ENCODE data around the gene ZKSCAN3.
"Not testable (repeated sequence)": the region's sequence is repeated elsewhere in the genome, so short reads cannot be mapped to it uniquely, and the experiment has no call there.

The ZKSCAN3 gene

DNA sequence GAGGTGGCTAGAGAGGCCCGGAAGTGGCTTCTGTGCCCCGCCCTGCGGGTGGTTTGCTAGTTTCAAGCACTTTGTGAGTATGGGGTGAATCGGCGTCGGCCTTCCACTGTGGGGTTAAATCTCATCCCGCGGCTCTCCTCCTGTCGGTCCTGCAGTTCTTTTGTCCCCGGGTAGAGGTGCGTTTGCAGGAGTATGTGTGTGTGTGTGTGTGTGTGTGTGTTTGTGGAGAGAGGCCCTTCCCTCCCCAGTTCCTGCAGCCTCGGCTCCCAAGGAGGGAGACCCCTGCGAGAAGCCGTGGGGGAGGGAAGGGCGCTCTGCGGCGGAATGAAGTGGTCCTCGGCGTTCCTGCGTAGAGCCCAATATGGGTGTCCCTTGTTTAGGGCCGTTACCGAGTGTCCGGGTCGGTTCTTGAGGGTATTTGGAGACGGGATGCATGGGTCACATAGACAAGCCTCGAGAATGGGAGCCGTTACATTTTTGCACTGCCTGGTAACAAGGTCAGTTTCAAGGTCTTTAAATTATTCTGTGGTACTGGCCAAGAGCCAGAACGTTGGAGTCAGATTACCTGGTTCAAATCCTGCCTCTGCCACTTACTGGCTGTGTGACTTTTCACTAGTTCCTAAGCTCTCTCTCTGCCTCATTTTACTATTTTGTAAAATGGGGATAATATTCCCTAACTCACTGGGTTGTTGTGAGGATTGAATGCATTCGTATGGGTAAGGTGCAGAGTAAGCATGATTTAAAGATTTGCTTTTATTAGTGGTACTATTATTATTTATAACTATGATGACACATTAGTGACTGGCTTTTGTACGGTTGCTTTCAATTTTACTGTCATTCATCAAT is at the start of gene ZKSCAN3:
ZKSCAN3 (plus strand) TSS at position 56 of the 846 bp plus-strand sequence. CDS start 9,640 bp downstream, outside the sequence.
- in situ Hi-C loops (cut with MboI; ENCODE audit: low sequenced_read_pairs): loop anchor here (25.0 kb wide), 3 partner anchors 213 to 1188 kb away; partner anchors contain the start of gene ZKSCAN8

DNA sequence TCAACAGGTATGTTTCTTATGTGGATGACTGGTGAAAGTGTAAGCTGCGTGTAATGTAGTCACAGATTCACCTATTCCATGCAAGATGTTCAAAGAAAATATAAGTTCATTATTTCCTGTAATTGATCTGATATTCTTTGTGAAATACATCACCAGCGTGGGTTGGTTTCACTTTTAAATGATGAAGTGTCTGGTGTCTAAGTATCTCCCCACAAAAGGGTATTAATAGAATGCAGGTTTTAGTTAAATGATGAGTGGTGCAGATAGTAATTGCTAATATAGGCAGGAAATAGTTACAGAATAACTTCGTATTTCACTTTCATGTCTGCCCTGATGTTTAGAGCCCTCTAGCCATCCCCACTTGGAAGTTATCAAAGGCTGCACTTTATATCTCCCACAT is 46.2 kb upstream of the ZKSCAN3 start:
- in situ Hi-C loops (cut with MboI; ENCODE audit: low sequenced_read_pairs): no loop called here

- in situ Hi-C loops (cut with MboI; ENCODE audit: low sequenced_read_pairs): not testable (repeated sequence)
Observed at GRCh38 chr6:28306363-28306762, 43.4 kb upstream of the ZKSCAN3 start.

- in situ Hi-C loops (cut with MboI; ENCODE audit: low sequenced_read_pairs): no loop called here
Observed at GRCh38 chr6:28311139-28311823, 38.5 kb upstream of the ZKSCAN3 start.

DNA sequence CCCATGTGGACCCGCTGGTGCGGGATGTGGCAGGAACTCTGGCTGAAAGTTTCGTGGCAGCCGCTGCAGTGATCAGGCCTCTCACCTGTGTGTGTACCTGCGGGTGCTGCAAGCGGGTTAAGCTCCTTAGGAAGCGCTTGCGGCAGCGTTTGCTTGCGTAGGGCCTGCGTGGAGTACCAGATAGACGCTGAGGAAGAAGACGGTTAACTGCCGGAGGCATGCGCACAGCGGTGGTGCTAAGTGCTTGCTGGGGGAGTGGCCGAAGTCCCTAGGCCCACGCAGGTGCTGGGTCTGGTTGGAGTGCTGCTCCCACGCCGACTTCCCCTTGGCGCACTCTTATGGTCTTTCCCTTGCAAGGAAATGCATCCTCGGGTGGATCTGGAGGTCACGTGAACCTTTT is 36.8 kb upstream of the ZKSCAN3 start:
- in situ Hi-C loops (cut with MboI; ENCODE audit: low sequenced_read_pairs): no loop called here

DNA sequence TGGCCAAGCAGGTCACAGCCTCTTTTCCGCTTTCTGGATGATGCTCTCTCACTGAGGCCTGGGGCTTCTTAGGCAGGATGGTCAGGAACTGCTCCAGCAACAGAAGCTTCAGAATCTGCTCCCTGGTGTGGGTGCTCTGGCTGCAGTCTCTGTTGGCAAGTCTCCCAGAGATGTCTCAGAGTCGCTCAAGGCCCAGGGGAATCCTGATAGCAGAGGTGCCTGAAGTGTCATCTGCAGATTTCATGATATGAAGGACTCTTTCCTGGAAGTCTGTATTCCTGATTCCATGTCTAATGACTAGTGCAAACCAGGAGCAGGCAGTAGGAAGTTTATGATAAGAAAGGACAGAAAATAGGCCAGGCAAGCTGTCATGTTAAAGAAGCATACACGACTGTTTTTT is 34.1 kb upstream of the ZKSCAN3 start:
- in situ Hi-C loops (cut with MboI; ENCODE audit: low sequenced_read_pairs): no loop called here

DNA sequence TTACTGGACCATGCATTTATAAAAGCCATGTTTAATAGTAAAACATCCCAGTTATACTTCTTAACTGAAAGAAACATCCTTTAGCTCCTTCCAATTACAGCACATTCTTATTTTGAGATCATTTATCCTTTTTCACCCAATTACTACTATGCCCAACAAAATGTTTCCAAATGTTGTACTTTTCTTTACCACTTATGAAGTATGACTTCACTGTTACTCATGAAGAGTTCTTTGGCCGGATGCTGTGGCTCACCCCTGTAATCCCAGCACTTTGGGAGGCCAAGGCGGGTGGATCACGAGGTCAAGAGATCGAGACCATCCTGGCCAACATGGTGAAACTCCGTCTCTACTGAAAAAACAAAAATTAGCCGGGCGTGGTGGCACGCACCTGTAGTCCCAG is 31.9 kb upstream of the ZKSCAN3 start:
- in situ Hi-C loops (cut with MboI; ENCODE audit: low sequenced_read_pairs): not testable (repeated sequence)

GRCh38 chr6:28322661-28323060 is 27.1 kb upstream of the ZKSCAN3 start:
- in situ Hi-C loops (cut with MboI; ENCODE audit: low sequenced_read_pairs): no loop called here

- in situ Hi-C loops (cut with MboI; ENCODE audit: low sequenced_read_pairs): no loop called here
Observed at GRCh38 chr6:28323813-28324424, 25.8 kb upstream of the ZKSCAN3 start.

DNA sequence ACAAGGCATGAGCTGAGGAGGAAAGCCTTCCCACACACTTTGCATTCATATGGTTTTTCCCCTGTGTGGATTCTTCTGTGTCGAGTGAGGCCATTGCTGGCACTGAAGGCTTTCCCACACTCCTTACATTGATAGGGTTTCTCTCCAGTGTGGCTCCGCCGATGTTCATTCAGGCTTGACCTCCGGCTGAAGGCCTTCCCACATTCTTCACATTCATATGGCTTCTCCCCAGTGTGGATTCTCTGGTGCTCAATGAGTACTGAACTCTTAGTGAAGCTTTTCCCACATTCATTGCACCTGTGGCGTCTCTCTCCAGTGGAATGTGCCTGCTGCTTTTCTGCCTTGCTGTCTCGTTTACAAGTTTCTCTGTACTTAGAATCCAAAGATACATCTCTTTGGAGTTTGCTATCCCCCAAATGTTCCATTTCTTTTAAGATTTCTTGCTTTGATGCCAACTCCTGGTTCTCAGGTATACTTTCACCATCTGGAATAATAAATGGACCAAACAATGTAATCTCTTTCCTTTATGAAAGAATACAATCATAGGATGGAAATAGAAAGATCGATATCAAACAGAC is 23.3 kb upstream of the ZKSCAN3 start:
- in situ Hi-C loops (cut with MboI; ENCODE audit: low sequenced_read_pairs): loop anchor here (25.0 kb wide), 1 partner anchor 439 kb away; a partner anchor contains a TSS

GRCh38 chr6:28330041-28330440 is 19.7 kb upstream of the ZKSCAN3 start:
- in situ Hi-C loops (cut with MboI; ENCODE audit: low sequenced_read_pairs): loop anchor here (25.0 kb wide), 1 partner anchor 443 kb away; a partner anchor contains a TSS

- in situ Hi-C loops (cut with MboI; ENCODE audit: low sequenced_read_pairs): loop anchor here (25.0 kb wide), 1 partner anchor 446 kb away; a partner anchor contains a TSS
Observed at GRCh38 chr6:28333047-28333446, 16.7 kb upstream of the ZKSCAN3 start.

DNA sequence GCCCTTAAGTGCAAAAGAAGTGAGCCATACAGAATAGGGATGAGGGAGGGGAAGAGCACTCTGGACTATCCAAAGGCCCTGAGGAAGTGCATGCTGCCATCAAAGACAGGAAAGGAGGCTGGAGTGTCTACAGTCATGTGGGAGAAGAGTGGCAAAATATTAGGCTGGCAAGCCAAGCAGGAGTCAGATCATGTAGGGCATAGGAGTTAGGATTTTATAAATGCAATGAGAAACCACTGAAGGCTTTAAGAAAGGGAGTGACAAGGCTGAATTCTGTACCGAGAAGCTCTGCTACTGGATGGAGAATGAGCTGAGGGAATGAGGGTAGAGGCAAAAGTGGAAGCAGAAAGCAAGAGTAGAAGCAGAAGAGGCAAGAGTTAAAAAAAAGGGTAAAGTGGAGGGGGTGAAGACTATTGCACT is 16.1 kb upstream of the ZKSCAN3 start:
- in situ Hi-C loops (cut with MboI; ENCODE audit: low sequenced_read_pairs): loop anchor here (25.0 kb wide), 1 partner anchor 446 kb away; a partner anchor contains a TSS

GRCh38 chr6:28334286-28335039 is 15.3 kb upstream of the ZKSCAN3 start:
- in situ Hi-C loops (cut with MboI; ENCODE audit: low sequenced_read_pairs): loop anchor here (25.0 kb wide), 1 partner anchor 447 kb away; a partner anchor contains a TSS

DNA sequence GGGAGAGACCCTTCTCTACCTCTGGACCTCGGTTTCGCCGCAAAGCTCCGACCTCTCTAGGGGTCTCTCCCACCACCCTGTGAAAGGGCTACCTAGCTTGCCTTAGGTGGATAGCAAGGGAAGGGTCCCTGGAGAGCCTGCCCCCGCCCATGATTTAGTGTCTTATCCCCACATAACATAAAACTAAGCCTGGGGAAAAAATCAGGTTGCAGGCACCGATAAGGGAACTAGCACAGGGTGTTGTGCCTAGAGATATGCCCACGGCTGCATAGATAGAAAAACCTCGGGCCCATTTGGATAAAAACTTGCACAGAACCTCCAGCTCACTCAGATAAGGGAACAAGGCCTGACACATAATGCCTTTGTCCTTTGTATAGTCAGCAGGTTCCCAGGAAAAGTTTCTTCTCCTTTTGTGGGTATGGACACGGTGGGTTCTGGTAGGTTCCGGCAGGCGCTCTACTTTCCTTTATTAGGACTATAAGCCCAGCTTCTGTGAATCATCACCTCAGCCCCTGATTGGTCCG is 14.6 kb upstream of the ZKSCAN3 start:
- in situ Hi-C loops (cut with MboI; ENCODE audit: low sequenced_read_pairs): loop anchor here (25.0 kb wide), 1 partner anchor 448 kb away; a partner anchor contains a TSS

GRCh38 chr6:28335564-28336283 is 14.0 kb upstream of the ZKSCAN3 start, which contains the start of gene ZSCAN31:
ZSCAN31 (minus strand) TSS chr6:28336148; CDS start chr6:28329683, 6,465 bp downstream.
- in situ Hi-C loops (cut with MboI; ENCODE audit: low sequenced_read_pairs): loop anchor here (25.0 kb wide), 1 partner anchor 448 kb away; a partner anchor contains a TSS

GRCh38 chr6:28336284-28337120 is 13.2 kb upstream of the ZKSCAN3 start:
- in situ Hi-C loops (cut with MboI; ENCODE audit: low sequenced_read_pairs): loop anchor here (25.0 kb wide), 1 partner anchor 449 kb away; a partner anchor contains a TSS

DNA sequence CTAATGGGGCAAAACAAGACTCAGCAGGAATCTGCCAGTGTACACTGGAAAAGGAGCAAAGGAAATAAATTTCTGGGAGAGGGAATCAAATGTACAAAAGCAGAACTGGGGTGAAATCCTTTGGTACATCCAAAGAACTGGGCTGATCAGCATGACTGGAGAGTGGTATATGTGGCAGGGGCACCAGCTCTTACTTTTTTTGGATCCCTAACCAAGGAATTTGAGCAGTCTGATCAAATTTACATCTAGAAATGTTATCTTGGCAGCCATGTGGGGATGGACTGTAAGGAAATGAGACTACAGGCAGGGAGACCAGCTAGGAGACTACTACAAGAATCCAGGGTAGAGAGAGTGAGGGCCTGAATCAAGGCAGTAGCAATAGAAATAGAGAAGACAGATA is 12.6 kb upstream of the ZKSCAN3 start:
- in situ Hi-C loops (cut with MboI; ENCODE audit: low sequenced_read_pairs): loop anchor here (25.0 kb wide), 1 partner anchor 450 kb away; a partner anchor contains a TSS

Measured in HL-60/S4 (cell line).